SK-MEL-5 (cell line): ENCODE data around the gene PRDM5. TPM values are rescaled to one million over a fixed set of nuclear protein-coding genes. Genes with fewer than 3 reads are reported as not detected.

Source experiments
- DNase-seq: peaks from one replicate; pipeline ENCODE4 v3.0.0-alpha.2; 2016; ENCODE audit warnings: low read depth, low spot score
- in situ Hi-C: cut with HindIII; loops from 2 replicates; pipeline ENCODE4 v1.10.0; 2016; ENCODE audit warnings: low sequenced_read_pairs, high pct_unique_total_duplicates, low pct_unique_long_range_greater_than_20kb
- total RNA-seq: library from RNA; depleted of rRNA; stranded (reverse); fragments of >200 nt; shearing (Covaris generic); gene quantifications from 2 replicates; pipeline ENCODE4 v1.2.3, GENCODE V29; 2014

The PRDM5 gene
- total RNA-seq, 1 experiment from 2014 or later, result 7.8 TPM

DNA sequence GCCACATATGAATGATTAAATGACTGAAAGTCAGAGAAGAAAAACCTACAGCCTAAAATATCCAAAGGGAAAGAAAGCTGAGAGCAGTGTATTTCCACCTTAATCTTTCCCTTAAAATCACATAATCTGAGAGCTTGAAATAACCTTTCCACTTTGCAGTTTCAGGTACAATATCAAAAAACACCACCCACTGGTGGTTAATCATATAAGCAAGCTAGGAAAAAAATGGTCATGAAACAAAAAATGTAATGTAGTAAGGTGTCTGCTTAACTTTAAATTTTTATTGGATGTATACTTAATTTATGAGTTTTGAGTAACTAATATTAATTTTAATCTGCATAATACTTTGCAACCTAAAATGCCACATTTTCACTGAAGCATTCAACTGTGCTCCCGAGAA is 3.2 kb downstream of the PRDM5 start:
- no peak for DNase-seq
- in situ Hi-C loops, result no loop called here

DNA sequence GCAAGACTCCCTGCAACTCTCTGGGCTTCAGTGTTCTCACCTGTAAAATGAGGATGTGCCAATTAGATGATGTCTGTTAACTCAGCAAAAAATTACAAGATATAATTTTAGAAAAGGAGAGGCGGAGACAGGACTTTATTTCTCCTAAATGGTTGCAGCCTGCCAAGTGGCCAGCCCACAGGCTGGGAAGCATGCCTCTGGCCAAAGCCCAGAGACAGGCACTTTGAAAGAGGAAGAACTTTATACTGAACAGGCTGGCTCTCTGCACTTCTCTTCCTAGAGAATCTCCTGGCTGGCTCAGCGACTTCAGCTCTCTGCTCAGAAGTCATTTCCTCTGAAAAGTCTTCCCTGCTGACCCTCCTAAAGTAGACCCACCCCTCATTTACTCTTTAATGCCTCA is 3.7 kb downstream of the PRDM5 start:
- in situ Hi-C loops, result no loop called here
- DNase-seq, result no peak

DNA sequence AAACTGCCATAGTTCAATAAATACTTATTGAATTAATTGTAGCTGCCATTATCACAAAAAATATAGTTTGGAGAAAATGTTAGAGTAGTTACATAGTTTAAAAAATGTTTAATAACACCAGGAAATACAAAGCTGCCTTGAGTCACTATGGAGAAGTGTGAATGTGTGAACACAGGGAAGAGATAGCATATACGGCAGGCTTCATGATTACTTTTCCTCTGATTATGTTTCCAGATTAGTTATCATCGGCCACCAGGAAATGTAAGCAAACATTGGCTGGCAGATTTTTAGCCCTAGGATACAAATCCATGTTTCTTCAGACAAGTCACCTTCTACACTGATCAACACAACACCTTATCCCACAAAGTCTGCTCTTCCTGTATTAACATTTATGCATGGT is 4.4 kb downstream of the PRDM5 start:
- in situ Hi-C loops, result no loop called here
- no peak for DNase-seq

DNA sequence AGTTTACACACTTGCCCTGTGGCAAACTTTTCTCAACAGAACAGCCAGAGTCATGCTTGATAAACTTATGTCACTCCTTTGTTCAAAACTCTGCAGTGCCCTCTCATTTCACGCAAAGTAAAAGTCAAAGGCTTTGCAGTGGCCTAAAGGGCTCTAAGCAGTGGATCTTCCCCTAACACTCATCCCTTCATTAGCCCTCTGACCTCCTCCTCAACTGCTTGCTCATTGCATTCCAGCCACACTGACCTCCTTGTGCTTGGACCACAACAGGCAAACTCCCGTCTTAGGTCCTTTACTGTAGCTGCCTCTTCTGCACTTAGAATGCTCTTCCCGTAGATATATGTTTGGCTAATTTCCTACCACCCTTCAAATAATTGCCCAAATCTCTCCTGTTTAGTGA is 5.6 kb downstream of the PRDM5 start:
- in situ Hi-C loops, result no loop called here
- no peak for DNase-seq

DNA sequence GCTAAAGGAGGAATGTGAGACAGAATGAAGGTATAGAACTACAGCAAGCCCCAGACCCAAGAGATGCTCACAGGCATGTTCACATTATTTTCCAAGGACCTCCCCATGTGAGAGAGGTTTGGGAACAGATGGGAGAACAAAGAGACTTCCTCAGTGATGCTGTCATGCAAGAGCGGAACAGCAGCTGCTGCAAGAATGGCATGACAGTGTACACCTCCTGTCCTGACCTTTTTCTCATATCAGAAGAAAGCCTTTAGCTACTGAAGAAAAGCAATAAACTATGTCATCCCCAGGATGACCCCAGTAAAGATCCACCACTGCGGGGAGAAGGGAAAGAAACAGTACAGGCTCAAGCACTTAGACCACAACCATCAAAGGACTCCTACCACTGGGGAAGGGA is 7.2 kb downstream of the PRDM5 start:
- in situ Hi-C loops, result no loop called here
- DNase-seq, result no peak

DNA sequence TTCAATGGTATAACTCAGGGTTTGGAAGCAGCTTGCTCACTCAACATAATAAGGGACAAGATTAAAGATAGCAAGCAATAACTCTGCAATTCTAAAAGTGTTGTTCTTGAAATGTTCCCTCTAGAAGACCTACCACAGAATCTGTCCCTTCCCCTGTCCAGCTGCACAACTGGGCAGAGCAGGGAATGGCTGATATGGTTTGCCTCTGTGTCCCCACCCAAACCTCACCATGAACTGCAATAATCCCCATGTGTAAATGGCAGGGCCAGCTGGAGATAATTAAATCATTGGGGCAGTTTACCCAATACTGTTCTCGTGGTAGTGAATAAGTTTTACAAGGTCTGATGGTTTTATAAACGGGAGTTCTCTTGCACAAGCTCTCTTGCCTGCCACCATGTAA is 19.1 kb downstream of the PRDM5 start:
- in situ Hi-C loops, result no loop called here
- no peak for DNase-seq

DNA sequence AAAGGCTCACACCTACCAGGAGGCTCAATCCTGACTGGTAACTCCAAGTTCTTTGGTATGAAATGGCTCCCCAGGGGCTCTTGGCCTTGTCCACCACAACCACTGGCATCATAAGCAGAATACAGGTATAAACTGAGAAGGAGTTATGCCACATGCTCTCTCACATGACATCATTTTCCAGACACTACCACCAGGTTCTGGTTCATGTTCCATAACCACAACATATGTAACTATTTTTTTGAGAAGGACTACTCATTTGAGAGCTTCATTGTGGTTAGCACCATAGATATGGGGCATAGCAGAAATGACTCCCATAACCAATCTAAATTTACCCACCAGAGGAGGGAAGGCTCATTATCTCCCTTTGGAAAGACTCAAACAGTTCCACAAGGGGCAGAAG is 19.6 kb downstream of the PRDM5 start:
- in situ Hi-C loops, result no loop called here
- DNase-seq, result no peak

DNA sequence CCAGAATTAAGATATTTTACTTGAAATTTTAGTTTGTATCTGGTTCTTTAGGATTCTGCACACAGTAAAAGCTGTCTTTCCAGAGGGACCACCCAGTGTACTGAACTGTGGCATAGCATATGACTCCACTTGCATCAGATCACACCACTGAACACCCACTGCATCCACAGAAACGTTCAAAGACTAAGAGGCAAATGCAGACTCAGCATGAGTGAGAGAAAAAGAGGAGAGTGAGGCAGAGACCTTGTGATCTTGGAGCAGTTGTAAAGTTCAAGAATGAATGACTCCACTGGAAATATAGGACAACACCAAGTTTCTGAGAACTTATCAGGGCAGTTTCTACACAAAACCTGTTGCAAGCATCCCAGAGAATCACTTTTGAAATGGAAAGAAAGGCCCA is 20.8 kb downstream of the PRDM5 start:
- in situ Hi-C loops, result no loop called here
- no peak for DNase-seq

DNA sequence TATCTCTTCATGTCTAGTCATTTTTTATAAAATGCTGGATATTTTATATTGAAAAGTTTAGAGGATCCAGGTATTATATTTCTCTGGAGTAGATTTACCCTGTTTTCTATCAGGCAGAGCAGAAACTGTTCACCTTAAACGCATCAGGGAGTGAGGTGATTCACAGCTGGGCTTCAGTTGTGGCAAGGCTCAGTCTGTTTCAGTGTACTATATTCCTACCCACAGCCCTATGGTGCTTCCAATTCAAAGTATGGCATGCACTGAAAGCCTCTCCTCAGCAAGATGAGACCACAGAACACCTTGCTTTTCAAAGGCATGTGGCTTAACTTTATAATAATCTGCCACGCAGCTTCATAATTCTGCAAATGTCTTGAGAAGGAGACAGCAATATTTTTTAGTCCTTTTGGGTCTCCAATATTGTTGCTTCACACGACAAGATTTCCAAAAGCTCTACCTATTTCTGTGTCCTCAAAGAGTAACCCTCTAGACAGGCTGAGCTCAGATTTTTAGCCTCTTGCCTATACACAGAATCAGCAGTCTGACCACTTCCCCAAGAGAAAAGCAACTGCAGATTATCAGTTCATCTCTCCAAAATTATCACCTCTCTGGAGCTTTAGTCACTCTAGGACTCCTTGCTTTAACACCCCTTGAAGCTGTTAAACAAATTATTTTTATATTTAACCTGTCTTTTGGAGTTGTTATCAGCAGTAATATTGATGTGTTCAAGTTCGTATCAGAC is 24.4 kb downstream of the PRDM5 start:
- in situ Hi-C loops, result no loop called here
- DNase-seq, result no peak

DNA sequence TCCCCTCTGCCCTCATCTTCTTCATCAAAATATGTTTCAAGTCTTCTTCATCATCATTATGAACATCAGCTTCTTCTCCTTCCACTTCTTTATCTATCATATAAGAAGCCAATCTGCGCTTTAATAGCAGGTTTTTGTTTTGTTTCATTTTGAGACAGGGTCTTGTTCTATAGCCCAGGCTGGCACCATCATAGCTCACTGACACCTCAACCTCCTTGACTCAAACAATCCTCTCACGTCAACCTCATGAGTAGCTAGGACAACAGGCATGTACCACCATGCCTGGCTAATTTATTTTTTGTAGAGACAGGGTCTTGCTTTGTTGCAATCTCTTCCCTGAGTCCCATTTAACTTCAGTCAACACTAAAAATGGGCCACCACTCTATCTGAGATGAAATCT is 27.0 kb downstream of the PRDM5 start:
- DNase-seq, result no peak
- in situ Hi-C loops, result no loop called here

DNA sequence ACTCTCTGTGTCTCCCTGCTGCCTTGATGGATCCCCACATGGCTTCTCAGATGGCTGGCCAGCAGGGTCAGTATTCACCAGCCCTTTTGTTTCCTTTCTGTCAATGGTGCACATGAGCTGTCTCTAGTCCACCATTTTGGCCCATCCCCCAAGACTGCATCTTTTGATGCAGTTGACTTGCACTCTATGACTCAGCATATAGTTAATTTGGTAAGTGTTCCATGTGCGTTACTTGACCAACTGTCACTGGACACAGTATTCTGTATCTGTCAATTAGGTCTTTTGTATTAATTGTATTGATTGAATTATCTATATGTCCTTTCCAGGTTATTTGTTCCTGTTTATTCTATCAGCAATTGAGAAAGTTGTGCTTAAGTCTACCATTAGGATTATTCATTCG is 29.2 kb downstream of the PRDM5 start:
- in situ Hi-C loops, result no loop called here
- no peak for DNase-seq

DNA sequence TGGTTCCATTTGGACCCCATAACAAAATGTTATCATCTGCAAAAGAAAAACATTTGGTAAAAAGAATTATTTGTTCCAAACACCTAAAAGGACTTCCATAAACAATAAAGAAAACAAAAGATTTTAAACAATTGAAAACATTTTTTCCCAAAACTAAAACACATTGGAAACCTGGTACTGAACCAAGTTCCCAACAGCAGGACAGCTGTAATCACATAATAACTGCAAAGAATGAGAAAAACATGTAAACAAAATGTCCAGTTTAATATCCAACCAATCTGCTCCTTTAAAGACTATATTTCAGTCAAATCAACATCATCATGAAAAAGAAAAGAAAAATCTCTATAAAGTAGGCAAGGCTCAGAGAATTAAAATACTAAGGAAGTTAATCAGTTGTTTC is 36.3 kb downstream of the PRDM5 start:
- in situ Hi-C loops, result no loop called here
- DNase-seq, result no peak

DNA sequence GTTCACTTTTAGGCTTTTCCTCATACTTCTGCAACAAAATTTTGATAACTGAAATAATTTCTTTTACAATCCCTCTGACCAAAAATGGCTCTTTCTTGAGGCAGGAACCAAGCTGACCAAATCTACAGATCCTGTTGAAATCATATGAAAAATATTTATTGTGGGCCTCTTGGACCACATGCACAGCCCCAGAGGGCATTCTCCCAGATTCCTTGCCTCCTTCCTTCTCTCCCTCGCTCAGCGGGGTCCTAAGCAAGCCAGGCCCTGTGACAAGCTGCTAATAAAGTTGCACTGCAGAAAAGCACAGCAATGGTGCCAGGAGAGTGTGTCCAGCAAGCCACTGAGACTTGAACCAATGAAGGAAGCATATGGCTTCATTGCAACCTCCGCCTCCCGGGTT is 40.7 kb downstream of the PRDM5 start:
- no peak for DNase-seq
- in situ Hi-C loops, result no loop called here

DNA sequence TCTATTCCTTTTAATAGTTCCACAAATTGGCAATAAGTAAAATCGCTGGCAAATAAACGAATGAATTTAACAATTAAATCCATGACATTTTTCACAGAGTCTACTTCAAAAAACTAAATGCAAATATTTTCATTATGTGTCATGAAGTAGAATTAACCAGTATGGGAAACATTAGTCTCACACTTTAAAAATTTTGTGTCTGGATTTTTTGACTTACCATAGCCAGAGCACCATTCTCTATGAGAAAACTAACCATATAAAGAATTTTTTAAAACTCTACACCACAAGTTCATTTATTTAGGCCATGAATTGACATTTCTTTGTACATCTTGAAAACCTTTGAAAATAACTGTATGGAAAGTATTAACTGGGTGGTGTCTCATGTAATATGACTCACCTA is 41.2 kb downstream of the PRDM5 start:
- no peak for DNase-seq
- in situ Hi-C loops, result no loop called here

DNA sequence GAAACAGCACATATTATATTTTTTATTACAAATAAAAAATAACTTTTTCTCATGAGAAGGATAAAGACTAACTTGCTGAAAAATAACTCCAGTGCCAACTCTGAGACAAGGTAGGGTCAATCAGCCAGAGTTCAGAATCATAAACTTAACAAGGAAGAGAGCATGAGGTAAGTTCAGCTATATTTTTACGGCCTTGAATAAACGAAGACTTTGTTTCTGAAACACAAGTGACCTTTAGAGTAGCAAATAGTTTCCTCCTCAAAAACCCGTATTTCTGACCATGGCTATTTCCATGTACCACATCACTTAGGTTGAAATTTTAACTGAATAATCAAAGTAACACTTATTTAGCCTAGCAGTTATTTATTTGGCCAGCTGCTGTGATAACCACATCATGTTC is 45.5 kb downstream of the PRDM5 start:
- peak; percentile 62 for DNase-seq

DNA sequence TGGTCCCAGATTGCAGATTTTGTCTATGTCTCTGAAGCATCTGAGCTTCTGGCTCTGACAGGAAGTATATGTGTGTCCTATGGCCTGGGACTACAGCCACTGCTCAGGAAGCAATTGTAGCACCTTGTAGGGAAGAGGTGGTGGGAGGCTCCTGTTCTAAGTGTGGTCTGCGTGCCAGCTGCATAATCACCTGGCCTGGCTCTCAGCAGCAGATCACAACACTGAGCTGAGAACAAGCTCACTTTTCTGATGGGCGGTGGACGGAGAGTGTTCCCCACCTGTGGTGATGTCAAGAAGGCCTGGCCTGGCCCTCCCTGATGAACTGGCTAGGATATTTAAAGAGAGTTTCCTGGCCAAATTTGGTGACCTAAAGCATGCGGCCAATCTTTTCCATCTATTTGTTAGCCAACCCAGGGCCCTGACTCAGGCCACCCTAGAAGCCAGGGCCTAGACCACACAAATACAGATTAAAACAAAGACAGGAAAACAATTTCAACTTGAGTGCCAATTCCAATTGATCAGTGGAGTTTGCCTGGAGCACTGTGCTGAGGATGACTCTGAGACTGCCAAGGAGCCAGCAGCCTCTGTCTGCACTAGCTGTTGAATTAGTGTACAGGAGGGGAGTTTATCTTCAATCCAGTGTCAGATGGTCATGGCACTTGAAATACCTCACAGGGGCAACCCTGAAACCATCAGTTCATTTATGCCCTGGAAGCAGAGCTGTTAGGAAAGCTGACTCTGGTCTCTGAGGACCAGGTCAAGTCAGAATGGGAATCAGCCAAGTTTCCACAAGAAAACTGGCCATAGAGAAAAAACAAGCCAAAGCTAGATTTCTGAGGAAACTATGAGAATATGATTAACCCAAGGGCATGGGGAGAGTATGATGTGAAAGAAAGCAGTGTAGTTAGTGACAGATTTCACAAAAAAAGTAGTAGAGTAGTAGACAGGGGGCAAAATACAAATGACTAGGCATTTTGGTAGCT is 47.4 kb downstream of the PRDM5 start:
- in situ Hi-C loops, result no loop called here
- DNase-seq, result no peak

More for the DNA sequence above, 45.5 kb downstream of the PRDM5 start:
- in situ Hi-C loops, result no loop called here

DNA sequence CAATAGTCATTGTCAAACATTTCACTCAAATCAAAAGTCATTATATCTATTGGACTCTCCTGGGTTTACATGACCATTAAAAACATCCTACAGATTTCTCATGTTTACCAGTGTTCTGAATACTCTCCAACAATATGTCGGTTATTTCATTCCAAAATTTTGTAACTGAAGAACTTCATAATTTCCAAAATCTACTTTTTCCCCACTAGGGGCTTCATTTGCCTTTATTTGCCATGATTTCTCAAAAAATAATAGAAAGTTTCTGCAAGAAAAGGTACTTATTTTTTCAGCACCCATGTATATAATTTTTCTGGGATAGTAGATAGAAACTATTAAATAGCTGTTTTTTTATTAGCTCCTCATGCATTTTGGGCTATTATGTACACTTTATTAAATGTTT is 49.0 kb downstream of the PRDM5 start:
- in situ Hi-C loops, result no loop called here

DNA sequence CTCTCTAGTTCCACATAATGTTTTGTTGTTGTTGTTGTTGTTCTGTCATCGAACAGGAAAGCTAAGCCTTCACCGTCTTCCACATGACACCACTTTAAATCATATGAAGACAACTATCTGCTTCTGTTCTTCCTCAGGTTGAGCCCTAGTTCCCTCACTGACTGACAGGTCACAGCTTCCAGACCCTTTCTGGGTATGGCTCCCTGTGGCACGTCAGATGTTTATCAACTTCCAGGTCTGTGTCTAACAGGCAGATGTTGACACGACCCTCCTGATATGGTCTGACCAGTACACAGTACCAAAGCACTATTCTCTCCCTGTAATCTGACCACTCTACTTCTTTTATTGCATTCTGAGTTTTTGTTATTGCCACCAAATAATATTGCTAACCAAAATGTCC is 51.4 kb downstream of the PRDM5 start:
- in situ Hi-C loops, result no loop called here
- no peak for DNase-seq

More for the DNA sequence above, 49.0 kb downstream of the PRDM5 start:
- peak; percentile 12 for DNase-seq

DNA sequence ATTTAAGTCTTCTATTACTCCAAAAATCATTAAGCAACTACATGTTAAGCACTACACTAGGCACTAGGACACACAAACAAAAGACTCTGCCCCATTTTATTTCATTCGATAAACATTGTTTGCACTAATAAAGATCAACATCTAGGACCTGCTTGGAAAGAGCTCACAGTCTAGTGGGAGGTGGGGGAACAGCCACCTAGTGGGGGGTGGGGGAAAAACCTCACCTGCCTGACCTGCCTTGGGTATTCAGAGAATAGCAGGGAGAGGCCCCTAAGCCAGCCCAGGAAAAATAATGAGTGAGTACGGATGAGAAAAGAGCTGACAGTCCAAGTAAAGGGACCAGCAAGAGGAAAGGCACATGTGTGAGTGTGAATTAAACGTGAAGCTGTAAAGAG is 52.2 kb downstream of the PRDM5 start:
- DNase-seq, result no peak
- in situ Hi-C loops, result no loop called here
